Skin of body (tissue), 2 donors: ENCODE data around the gene MEIS1. TPM values are rescaled to one million over a fixed set of nuclear protein-coding genes. Genes with fewer than 3 reads are reported as not detected.

Source experiments
- DNase-seq: peaks from one replicate; lab custom pipeline; 2025; lab: John Stamatoyannopoulos, UW
- total RNA-seq: library from RNA; depleted of rRNA; stranded (reverse); fragments of >200 nt; gene quantifications from one replicate; pipeline ENCODE4 v1.2.3, GENCODE V29; 2014

The MEIS1 gene
- total RNA-seq, 1 donor from 2014 or later = 28.4 TPM

DNA sequence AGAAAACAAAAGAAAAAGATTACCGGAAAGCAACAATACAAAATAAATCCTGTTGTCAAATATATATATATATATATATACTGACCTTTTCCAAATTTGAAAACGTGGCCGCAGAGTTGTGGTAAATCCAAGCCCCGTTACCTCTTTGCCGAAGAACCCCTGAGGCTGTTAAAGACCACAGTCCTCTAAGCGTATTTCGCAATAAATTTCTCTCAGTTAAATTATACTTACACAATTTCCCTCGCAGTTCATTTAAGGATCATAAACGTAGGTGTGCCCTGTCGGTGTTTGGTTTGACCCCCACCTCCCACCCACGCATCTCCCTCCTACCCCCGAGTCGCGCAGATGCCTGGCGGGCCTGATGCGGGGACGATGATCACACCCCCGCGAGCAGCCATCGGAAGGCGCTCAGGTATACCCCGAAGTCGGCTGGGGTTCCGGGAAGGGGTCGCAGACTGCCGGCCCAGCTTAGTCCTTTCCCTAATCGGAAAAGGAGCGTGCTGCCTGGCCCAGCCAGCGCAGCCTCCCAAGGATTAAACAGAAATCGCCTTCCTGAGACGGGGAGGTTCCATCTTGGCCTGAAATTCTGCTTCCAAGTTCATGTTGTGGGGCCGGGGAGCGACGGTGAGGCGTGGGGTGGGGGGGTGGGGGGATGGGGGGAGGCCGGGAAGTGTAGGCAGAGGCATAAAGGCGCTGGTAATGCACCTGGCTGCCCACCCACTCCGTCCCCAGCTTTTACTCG is 2.9 kb upstream of the MEIS1 start:
- DNase-seq = no peak

DNA sequence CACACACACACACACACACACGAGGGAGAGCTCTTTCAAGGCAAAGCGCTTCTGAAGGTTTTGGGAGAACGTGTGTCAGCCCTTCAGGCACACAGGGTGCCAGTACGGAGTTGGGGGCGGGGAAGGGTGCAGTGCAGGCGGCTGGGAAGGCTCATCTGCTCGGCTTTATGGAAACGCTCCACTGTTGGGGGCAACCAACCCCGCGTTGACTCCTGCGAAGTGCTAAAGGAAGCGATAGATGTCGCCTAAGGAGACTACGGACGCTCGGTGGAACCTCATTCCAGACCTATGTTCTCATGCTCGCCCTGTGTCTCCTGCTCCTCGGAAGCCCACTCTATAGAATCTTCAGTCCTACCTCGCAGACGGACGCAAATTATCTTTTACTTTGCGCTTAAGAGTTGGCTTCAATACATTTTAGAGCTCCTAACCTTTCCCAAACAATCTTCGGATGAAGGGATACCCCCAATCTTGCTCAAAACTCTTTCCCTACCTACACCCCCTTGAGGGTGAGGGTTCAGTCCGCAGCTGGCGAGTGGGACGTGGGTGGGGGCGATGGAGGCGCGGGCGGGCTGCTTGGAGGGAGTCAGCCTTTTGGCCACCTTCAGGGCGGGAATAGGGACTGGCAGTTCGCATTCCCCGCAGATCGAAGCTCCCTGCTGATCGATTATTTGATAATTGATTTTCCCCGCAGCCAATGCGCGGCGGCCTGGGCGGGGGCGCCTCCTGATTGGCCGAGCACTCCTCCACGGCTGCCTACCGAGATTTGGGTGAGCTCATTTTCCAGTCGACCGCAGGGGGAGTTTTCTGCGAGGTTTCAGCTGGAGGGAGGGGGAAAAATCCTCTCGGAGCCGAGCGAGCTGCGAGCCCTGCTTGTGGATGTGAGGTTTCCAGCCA is 1.9 kb upstream of the MEIS1 start:
- DNase-seq = peak; percentile 97

DNA sequence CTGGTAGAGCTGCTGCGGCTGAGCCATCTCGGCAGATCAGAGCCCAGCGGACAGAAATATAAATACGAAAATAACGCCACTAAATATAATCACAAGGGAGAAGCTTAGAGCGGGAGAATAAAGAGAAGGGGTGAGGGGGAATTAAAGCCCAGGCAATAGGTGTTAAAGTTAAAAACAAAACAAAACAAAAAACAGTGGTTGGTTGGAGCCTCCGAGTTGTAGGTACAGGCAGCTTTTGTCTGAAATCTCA is 1.3 kb upstream of the MEIS1 start:
- no peak for DNase-seq

DNA sequence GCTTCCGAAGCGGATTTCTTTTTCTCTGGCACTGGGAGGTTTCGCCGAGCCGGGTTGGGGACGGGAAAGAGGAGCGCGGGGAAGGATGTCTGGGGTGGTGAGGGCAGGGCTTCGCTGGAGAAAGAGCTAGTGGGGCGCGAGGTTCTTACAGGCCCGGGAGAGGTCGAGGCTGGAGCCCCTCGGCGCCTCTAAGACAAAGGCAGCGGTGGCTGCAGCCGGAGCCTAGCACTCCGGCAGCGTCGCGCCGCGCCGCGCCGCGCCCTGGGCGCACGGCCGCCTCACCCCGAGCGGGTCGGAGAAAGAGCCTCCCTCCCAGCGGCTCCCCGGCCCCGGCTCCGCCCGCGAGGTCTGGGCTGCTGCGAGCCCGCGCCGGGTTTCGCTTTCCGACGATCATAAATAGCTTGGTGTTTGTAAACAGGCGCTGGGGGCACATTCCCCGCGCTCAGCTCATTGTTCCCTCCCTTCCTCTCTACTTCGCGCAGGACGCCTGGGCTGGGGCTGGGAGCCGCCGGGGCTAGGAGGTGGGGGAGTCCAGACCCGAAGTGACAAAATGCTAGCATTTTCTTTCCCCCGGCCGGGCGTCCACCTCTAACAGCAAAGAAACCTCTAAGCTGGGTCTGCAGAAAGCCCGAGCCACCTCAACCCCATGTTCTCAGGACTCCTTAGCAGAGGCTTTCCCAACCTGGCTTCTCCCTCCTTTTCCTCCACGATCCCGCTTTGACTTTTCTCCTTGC is 813 bp upstream of the MEIS1 start:
- DNase-seq = peak; percentile 62

DNA sequence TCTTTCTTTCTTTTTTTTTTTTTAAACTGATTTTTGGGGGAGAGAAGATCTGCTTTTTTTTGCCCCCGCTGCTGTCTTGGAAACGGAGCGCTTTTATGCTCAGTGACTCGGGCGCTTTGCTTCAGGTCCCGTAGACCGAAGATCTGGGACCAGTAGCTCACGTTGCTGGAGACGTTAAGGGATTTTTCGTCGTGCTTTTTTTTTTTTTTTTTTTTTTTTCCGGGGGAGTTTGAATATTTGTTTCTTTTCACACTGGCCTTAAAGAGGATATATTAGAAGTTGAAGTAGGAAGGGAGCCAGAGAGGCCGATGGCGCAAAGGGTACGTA is 587 bp downstream of the MEIS1 start:
- peak; percentile 70 for DNase-seq

DNA sequence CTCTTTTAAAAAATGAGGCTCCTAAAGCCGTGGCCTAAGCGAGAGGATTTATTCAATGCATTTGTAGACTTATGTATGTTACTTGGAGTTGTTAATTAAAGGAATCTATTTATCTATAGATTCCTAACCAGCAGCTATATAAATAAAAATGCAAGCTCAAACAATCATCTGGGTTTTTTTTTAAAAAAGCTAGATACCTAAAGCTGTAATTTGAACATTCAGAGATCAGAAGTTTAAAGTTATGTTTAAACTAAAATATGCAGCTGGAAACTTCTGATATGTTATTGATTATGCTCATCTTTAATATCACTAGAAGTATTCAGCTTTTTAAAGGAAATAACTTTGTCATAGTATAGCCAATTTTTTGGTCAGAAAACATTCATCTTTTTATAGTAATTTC is 1.0 kb downstream of the MEIS1 start:
- DNase-seq = no peak

DNA sequence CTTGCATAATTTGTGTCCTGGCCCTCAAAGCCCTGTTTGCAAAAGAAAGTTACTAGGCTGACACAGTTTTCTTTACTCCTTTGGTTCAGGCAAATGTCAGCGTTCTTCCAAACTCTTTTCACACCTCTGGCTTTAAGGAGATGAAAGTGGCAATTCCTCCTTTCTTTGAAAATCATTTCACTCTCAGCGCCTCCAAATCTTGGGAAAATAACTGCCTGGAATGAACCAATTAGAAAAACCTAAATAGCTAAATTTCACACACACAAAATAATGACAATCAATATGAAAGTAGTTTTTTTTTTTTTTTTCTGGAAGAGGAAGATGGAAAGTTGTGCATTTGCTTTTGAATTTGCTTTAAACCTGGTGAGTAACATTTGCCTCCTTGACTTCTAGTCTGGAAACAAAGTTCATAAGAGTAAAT is 1.7 kb downstream of the MEIS1 start:
- no peak for DNase-seq

DNA sequence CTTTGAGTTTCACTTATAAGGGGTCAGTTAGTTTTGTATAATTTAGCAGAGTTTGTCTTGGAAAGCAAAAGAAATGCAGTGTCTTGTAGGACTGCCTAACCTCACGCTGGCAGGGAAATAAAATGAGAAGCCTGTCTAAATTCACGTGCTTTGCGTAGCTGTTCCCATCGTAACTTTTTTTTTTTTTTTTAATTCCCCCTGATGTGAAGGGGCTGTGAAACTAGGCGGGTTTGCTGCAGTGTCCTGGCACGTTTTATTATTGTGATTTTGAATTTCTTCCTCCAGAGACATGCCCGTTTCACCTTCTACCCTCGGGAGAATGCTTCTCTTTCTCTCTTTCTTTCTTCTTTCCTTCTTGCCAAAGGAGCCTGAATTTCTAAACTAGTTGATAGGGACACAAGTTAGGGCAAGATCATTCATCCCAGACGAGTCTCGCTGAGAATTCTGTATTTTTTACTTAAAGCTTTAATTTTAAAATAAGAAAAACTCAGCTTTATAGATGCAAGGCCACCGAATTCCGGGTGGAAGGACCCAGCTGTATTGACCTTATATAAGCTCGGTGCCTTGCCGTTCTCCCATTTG is 2.3 kb downstream of the MEIS1 start:
- peak; percentile 59 for DNase-seq

DNA sequence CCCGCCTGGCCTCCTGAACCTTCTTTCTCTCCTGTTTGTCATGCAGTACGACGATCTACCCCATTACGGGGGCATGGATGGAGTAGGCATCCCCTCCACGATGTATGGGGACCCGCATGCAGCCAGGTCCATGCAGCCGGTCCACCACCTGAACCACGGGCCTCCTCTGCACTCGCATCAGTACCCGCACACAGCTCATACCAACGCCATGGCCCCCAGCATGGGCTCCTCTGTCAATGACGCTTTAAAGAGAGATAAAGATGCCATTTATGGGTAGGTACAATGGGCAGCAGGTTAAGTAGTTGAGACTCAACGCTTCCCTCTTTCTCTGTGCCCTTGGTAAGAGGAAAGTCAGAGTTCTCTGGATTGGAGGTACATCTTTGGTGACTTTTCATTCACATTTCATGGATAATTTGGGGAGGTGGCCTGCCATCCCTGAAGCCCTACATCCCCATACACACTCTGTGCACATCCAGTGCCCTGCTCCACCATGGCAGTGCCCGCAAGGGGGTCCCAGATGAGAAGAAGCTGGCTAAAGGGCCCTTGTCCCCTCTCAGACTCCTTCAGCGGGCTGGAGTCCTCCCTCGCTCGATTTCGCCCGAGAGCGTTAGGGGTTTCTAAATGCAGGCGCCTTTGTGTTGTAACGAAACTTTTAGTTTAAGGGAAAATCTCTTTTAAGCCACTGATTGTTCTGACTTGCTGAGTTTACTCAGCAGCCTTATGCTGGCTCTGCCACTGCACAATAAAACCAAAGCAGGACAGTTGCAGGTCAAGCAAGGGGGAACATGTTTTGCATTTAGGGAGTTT is 3.0 kb downstream of the MEIS1 start:
- DNase-seq = no peak

DNA sequence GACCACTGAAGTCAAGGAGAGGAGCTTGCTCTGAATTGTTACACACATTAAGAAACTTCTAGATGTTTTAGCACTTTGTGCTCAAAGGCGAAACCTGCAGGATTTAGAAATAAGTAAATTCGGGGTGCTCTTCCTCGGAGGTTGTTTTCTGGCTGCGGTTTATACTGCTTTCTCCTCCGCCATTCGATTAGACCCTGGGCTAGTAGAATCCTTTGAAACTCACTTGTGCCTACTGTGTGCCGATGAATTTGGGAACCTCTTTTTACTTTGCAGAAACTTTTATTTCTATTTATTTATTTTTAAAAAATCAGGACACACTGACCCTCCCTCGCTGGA is 3.5 kb downstream of the MEIS1 start:
- no peak for DNase-seq

DNA sequence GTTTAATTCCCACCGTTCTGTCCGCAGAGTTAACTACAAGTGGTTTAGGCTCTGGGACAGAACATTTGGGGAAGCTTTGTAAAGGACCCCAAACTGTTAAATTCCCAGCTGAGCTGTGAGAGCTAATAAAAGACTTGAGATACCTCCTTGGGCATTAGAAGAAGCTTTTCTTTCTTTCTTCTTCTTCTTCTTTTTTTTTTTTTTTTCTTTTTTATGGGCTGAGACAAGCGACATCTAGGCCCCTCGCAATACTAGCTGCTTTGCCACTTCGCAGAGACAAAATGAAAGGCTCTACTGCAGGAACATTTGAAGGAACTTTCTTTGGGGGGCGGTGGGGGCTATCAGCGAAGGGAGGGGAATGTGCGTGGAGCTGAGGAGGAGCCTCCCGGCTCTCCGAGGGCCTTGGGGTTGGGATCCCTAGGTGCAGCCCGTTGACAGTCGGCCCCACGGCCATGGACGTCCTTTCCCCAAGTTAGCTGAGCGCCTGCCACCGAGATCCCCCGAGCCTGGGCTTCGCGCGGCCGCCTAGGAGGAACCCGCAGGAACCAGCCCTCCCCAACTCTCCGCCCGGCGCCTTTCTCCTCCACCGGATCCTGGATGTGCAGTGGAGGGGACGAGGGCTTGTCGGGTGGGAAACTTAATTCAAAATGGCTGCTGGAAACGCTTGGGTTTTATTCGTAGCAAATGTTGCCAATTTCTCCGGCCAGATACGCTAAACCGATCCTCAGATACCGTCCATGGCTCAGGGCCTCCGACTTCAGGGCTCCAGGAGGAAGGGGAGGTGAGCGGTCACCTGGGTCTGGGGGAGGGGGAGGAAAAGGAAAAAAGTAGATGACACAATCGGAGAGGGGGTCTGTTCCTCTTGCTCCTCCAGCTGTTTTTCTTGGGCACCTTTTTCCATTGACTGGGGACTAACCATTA is 4.2 kb downstream of the MEIS1 start:
- no peak for DNase-seq

DNA sequence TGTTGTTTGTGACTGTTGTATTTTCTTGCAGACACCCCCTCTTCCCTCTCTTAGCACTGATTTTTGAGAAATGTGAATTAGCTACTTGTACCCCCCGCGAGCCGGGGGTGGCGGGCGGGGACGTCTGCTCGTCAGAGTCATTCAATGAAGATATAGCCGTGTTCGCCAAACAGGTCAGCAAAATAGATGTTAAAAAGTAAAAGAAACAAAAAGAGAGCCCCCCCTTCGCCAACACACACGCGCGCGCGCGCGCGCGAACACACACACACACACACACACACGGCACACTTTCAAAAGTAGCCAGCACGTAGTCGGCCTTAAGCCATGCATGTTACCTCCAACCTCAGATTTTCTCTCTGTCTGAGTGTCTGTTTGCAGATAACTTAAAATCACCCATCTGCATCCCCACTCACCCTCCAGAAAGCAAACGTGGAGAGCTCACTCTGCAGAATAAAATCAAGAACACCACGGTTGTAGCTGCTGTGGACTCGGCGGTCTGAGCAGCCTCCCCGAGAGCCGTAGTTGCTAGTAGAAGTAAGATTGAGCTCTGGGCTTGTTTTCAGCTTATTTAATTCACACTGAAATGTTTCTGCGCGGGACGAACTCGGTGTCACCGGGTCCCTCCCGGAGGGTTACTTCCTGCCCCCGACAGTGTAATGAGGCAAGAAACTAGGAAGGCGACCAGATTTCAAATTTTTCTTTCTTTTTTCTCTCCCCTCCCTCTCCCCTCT is 5.1 kb downstream of the MEIS1 start:
- DNase-seq = peak; percentile 47

DNA sequence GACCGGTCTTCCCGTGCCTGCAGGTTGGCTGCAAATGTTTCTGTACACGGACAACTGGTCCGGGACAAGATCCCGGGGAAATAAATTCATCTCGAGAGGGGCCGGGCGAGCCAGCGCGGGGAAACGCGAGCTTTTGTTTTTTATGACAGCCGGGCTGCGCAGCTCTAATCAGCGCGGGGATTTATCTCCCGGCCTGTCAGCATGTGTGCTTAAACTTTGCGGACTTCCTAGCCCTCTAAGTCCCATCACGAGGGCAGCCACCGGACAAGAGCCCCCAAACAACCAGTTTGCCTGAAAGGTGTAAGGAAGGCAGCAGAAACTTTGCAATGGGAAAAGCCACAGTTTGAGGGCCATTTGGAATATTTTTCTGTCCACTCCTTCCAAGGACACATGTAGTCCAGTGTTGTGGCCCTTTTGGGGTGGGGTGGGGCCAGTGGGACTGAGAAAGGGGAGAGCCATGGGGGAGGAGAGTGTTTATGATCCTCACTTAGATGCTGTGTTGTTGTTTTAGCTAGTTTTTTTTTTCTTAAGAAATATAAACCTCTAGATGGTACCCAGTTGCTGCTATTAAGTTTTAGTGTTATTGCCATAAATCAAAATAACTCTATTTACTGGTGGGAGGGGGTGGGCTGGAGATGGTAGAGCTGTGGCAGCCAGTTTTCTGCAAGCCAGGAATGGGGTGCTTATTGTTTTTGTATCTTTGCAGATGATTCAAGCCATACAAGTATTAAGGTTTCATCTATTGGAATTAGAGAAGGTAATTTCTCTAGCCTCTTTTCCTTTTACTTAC is 6.0 kb downstream of the MEIS1 start:
- DNase-seq = peak; percentile 17

DNA sequence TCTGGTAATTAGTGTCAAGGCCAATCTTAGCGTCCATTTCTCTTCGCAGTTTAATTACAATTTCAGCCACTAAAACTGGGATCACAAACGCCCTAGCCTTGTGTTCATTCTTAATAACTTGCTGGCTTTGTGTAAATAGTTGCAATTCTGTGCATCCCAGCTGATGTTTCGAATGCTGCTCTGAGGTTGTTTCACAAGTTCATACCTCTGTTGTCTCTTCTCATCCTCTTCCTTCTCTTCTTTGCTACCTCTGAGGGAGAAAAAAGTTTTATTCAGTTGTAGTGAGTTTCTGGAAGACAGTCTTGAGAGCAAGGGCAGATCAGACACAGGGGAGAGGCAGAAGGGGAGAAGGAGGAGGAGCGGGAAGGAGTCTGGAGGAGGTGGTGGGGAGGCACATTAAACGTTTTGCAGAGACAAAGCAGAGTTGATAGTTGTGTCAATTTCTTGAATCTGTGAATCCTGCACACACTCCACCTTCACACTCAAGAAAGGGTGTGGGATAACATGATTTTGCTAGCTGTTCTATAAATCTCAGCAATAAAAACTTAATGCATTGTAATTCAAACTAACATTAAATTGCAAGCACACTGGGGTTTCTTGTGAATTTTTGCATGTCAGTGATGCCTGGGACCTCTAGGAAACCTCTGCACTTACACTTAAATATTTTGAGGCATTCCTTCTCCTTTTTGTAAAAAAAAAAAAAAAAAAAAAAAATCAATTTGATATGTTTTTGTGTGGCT is 6.8 kb downstream of the MEIS1 start:
- peak; percentile 32 for DNase-seq

DNA sequence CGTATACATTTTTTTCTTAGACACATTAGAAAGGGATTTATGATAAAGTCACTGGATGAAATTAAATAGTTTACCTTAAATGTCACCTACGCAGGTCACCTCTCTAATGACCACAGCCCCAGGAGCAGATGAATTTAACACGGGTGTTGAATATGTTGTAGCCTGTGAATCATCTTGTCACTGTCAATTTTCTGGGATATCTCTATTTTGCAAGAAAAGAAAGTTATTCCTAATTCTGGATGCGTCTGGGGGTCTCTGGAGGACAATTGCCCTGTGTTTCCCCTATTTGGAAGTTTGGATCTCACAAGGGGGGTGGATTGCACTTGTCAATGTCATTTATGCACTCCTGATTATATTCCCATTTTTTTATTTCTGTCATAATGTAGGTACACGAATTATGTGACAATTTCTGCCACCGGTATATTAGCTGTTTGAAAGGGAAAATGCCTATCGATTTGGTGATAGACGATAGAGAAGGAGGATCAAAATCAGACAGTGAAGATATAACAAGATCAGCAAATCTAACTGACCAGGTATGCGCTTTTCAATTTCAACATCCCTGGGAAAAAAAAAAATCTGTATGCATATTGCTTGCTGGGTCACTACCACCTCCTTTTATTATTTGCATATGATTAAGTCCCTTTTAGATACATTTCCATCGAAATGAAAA is 7.7 kb downstream of the MEIS1 start:
- DNase-seq = no peak

DNA sequence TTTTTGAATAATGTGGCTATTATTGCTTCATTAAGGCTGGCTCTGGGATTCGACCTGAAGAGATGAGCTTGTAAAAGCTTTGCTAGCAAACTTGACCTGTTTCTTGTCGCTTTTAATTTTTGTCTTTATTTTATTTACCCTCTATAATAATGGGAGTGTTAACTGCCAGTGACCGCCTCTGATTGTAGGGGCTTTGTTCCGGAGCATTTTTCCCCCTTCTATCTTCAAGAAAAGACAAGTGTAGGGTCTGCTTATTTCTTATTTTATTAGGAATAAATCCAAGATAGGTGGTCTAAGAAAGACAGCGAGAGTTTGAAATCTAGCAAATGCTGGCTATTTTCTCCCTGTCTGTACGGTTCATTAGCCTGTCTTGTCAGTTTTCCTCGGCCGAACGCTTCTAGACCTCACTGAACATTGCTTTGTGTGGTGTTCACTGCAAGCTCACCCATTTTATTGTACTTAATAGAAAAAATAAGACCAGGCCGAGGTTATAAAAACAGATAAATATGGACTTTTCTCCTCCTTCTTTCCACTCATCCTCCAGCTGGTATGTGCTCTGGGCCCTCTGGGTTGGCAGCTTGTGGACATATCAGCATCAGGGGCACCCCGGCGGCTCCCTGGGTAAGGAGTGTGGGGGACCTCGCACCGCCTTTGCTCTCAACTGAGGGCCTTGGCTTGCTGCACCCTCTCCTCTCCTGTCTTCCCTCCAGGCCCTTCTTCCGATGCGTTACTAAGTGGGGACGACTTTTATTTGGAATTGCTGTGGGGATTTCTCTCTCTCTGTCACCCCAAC is 8.5 kb downstream of the MEIS1 start:
- no peak for DNase-seq
